GM21723 (cell line): ENCODE results near the gene CD47.

Experiments
- ATAC-seq: cut with Tn5 transposase; IDR thresholded peaks from one replicate; pipeline ENCODE4 v1.9.1; 2021; ENCODE audit warnings: mild to moderate bottlenecking, moderate library complexity; ENCODE audit not compliant: unreplicated experiment

Gene CD47

DNA sequence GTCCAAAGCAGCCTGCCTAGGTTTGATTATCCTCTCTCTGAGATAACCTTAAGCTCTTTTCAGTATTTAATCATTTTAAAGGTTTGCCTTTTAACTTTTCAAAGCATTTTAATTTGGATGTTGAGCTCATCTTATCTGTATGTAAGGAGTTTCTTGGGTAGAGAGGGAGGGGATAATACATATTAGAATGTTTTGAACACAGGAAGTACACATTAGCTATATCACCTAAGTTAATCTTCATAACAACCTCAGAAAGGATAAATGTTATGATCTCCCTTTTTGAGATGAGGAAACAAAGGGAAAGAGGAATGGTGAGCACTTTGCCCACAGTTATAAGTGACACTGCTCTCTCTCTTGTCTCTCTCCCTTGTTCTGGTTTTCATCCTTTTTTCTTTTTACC lies 2.2 kb upstream of the CD47 start:
- ATAC-seq, result no peak

DNA sequence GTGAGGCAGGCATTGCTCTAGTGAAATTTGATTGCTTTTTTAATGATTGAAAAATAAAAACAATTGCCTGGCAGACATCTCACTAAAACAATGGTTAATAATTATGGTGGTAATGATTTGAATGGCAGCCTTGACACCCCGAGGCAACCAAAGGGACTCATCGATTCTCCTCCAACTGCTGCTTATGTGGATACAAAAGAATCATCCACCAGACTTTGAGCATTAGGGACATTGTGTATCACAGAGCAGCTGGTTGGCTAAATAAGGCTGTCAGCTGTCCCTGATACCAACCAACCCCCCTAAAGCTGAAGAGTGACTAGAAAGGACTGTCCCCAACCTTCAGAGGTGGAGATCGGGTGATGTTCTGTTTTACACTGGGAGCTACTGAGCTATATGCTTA lies 1.7 kb upstream of the CD47 start:
- ATAC-seq, result no peak

DNA sequence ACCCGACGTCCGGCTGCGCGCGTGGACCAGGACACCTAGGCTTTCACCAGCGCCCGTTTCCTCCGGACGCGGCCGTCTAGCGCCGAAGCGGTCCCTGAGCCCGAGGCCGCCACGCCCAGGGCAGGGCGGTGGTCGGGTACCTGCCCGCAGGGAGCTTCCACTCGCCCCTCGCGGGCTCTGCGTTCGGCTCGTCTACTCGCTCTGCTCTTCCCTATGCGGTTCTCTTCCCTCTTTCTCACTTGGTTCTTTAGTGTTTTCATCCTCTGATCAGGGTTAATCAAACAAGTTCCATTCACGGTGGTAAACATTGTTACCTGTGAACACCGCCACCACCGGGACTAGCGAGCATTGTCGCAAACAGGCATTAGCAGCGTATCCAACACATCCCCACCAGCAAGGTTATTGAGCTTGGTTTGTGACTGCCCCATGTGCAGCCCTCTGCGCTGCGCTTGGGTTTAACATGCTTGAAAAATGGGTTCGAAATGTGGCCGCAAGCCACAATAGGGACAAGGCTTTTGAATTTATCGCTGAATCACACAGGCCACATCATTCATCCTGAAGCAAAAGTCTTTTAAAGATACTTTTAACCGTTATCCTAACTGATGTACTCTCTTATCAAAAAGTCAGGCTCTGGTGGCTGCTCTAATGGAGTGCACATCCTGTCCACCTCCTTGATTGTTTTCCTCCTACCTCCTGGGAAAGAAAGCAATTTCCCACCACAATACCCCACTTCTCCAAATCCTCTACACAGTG lies 843 bp upstream of the CD47 start:
- ATAC-seq, result no peak

DNA sequence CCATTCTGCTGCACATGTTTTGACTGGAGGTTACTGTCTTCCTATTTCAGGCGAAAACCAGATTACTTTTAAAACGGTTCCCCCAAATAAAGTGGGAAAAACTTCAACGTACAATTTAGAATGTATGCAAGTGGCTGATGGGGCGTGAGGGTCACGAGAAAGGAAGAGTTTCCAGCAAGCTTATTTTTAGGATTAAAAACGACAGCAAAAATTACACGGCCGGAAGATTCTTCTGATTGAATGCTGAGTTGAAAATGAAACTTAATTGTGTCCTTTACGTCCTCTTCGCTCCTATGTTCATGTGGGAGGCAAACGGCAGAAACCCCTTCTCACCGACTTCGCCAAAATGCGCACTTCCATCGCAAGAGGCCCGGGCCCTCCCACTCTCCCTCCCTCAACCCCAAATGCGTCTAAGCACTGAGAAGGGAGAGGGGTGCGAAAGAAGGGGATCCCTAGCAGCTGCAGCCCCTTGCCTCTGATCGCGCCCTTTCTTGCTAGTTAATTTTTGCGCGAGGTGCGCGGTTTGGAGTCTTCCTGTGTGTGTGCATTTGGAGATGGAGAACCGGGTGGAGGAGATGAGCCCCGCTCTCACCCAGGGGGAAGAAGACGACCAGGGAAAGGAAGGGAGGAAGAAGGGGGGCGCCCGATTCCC lies 656 bp downstream of the CD47 start:
- ATAC-seq, result peak; percentile 9

DNA sequence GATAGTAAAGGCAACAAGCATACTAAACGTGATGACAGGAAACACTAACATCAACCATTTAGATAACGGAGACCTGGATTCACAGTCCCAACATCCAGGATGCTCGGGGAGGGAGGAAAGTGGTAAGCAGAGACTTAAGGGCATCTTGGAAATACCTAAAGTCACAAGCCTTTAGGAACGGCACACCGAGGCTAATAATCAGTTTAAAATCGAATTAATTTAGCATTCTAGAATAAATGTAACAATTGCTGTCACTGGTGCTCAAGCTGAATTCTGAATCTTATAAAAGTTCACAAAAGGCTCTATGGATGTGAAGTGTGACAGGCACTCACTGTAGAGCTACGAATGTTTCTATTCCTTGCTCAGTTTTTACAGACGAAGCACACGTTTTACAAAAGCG lies 1.3 kb downstream of the CD47 start:
- ATAC-seq, result no peak

DNA sequence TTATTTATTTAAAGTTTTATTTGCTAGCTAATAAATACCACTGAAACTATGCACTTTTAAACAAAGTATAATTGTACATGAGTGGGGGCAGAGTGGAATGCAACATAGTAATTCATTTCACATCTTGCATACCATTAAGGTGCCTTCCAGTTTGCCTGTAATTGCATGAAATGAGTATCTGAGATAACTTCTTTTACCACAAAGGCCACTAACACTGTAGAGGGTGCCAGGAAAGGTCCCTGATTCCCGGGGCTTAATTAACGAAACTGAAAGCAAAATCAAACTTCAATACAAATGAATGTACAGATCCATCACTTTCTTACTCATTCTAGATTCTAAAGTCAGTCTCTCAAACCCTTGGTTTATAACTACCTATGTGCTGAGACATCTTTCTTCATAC lies 2.1 kb downstream of the CD47 start:
- peak; percentile 42 for ATAC-seq

DNA sequence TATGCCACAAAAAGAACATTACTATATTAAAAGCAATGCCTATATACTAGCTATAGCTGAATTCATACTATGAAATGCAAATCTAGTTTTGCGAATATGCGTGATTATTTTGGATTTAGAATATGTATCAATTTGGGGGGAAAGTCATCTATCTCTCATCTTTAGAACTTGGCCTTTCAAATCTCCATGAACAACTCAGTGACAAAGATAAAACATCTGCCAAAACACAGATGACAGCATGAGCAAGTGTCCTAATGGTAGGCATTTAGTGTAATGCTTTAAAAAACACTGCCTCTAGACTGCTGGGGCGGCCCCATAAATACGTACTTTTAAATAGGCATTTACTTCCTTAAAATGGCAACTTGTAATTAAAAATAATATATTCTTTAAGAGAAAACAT lies 2.7 kb downstream of the CD47 start:
- ATAC-seq, result no peak

DNA sequence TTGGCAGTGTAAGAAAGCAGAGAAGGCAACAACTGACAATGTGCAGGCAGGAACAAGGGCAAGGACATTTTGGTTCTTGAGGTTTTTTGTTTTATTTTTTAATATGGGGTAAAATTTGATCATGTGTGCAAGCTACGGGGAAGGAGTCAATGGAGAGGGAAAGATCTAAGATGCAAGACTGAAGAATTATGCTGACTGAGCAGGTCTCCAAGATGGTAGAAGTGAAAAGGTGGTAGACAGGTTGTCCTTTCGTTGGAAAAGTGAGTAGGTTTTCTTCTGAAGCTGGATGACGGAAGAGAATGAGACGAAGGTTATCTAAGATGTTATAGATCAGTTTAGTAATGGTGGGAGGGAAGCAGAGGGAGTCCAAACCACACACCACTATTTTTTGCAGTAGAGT lies 4.2 kb downstream of the CD47 start:
- no peak for ATAC-seq

DNA sequence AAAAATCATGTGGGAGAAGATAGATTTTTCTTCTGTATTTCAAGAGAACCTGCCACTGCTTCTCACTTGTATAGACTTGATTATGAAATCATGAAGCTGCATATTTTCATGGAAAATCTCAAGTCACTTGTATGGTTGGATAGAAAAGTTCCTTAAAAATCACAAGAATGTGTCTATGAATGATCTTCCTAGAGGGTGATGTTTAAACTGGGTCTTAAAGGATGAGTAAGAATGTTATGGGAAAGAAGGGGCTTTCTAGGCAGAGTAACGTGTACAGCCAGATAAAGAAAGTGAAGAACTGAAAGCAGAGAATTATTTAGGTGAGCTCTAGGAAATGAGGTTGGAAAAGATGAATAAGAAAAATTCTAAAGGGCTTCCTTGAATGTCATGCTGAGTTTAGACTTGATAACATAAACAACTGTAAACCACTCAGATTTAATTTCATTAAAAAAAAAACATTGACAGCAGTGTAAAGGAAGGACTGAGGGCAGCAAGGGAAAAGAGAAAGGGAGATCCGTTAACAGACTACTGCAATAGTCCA lies 5.0 kb downstream of the CD47 start:
- ATAC-seq, result no peak

DNA sequence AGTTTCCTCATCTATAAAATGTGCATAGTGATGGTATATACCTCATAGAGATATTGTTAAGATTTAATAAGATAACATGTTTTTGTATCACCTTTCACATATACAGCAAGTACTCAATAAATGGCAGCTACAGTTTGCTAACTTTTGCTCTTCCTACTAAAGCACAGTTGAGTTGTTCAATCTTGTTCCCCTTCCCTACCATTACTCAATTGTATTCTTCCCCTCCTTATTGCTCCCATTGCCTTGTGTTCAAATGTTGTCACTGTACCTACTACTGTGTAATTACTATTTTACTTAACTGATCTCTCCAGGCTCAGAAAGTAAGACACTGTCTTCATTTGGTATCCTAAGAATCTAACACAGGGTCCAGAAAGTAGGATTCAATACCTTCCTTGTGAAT lies 5.5 kb downstream of the CD47 start:
- ATAC-seq, result no peak

DNA sequence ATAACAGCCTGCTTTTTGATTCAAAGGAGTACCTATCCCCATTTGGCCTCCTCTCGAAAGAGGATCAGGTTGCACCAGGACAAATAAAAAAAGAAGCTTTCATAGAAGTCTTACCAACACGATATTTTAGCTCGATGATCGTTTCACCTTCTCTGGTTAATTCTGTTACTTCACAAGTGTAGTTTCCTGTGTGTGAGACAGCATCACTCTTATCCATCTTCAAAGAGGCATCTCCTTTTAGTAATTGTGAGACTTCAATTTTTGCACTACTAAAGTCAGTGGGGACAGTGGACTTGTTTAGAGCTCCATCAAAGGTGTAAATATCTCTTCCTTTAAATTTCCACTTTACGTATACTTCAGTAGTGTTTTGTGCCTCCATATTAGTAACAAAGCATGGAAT lies 11.0 kb downstream of the CD47 start:
- ATAC-seq, result no peak

DNA sequence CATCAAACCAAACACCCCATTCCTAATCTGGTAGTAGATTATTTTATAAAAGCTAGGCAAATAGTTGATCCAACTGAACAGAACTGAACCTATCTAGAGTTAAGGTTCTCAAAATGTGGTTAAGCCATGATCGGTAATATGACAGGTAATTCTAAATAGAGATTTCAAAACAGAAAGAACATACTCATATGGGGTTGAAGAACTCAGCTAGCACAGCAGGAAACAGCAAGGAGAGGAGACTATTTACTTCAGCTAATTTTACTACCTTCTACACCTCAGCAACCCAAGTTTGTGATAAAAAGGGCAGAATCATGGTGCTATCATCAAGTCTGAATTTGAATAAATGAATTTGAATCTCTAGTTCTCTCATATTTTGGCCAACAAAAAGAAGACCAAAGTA lies 11.8 kb downstream of the CD47 start:
- ATAC-seq, result no peak

DNA sequence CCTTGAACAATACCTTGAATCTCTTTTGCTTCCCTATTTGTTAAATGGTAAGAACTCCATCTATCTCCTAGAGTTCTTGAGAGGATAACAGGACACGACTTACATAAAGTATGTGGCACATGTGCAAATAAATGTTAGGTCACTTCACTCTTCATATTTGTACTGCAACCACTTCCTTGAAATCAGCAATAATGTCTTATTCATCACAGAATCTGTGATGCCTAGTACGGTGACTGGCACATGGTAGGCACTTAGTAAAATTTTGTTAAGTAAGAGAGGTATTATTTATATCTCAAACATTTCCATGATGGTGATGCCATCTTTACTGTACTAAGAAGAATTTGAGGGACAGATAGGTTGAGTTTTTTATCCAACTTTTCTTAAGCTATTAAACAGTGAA lies 14.3 kb downstream of the CD47 start:
- no peak for ATAC-seq

DNA sequence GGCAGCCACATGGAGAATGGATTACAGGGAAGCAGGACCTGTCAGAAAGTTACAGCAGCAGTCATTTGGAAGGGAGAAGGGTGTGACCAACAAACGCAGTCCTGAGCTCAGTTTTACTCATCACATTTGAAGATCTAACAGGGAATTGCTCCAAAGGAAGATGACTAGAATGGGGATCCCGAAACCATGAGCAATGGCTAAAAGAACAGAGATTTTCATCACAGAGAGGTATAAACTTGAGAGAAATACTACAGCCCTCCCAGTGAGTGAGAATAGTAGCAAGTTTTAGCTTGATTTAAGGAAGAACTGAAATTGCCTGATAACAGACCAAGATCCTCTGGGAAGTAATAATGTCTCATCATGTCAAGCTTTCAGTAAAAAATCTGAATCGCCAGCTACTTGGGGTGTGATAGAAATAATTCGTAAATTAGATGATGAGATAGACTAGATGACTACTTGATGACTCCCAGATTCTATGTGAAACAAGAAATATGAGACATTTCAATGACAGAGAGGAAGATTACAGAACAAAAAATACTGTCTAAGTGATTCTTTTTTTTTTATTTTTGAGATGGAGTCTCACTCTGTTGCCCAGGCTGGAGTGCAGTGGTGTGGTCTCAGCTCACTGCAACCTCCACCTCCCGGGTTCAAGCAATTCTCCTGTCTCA lies 16.9 kb downstream of the CD47 start:
- no peak for ATAC-seq

DNA sequence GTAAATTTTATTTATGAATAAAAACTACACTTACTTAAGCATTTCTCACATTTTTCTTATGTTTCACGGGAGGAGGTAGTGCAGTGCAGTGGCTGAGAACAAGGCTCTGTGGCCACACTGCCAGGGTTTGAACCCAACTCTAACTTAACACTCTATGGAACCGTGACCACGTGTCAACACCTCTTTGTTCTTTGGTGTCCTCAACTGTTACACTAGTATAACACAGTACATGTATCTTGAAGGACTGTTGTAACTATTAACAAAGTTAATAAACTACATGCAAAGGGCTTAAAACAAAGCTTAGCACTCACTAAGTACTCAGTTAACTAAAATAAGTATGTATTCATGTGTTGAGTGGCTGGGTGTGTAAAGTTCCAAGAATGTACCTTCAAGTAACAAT lies 19.5 kb downstream of the CD47 start:
- no peak for ATAC-seq

DNA sequence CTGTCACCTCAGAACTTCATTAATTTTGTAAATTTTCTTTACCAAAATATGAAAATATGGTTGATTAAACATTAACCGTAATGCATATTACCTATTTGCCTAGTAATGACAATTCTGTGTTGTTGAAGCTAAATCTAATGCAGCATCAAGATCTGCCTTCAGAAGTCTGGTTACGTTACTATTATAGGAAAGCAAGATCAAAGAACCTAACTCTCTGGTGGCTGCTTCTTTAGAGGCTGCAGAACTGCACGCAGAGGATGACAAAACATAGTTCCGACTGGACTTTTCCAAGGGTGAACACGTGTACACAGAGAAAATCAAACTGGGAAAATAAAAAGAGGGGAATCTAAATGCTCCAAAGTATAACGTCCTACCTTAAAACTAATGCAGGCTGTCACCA lies 20.5 kb downstream of the CD47 start:
- ATAC-seq, result no peak

DNA sequence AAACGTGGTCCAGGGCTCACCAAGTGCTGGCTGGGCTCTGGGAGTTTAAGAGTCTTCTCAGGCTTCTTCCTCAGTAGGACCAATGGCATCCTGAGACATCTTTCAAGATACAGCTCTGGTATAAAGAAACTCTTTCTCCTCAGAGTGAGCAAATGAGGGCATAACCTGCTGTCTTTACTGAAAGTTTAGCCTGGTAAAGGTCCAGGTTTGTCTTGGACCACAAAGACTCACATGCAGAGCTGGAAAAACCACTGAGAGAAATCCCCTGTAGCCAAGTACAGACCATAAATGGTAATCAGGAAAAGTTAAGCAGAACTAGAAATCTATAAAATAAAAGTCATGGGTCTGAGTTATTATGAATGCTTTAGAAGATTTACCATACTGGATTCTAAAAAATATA lies 23.1 kb downstream of the CD47 start:
- no peak for ATAC-seq

DNA sequence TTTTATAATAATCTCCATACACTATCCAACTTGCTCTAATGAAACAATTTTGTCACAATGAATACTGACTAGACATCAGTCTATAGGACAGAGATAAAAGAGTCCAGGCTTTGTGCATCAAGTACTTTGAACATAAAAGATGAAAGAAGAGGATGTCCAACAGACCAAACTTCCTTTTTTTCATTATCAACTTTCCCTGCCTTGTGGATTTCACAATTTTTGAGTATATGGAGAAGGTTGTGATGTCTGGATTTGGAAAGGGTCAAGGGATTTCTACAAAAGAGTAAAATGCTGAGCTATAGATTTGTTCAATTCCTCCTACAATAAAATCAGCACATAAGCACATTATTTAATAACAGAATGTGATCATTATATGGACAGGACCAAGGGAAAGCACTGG lies 25.7 kb downstream of the CD47 start:
- ATAC-seq, result no peak

DNA sequence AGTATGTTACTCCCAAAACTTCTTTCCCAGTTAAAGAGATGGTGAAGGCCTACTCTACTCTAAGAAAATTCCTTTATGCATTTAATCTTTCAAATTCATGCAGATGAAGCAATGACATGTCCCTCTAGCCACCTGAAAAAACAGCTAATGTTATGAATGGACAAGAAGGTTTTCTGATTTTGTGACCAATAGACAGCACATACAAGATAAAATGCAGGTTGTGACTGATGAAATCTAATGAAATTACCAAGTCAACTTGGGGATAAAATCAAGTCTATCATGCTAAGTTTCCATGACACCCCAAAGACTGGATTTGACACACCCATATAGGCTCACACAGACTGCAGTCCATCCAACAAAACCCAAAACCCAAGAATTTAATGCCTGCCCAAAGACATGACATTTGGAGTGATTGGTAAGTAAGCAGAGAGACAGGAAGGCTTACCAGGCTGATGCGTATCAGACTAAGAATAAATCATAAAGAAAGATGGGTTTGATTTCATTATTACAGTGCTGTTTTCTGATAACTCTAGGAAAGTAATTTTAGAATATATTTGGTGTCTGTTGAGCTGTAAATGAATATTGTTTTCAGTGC lies 26.4 kb downstream of the CD47 start:
- ATAC-seq, result no peak

DNA sequence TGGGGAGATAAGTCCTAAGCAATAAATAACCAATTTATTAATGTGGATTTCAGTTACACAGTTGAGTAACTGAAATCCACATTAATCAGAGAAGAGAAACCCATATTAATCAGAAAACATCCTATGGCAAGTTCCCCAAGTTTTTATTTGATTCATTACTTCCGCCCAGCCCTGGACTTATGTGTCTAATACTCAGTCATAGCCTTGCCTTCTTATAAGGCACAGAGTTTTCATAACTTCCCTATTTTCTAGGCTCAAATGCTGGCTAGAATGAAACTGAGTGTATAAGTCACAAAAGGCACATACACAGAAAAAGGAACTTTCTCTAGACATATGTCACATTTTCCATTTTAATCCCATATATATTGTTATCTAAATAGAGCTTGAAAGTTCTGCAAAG lies 28.8 kb downstream of the CD47 start:
- ATAC-seq, result no peak

DNA sequence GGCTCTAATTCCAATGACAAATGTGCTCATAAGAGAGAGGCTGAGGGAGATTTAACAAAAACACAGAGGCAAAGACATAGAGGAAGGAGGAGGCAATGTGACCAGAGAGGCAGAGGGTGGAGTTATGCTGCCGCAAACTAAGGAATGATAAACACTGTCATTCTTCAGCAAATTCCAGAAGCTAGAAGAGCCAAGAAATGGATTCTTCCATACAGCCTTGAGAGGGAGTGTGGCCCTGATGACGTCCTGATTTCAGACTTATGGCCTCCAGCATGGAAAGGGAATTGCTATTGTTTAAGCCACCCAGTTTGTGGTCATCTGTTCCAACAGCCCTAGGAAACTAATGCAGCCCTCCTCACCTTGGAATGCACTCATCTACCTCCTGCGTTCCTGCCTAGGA lies 30.5 kb downstream of the CD47 start:
- no peak for ATAC-seq

DNA sequence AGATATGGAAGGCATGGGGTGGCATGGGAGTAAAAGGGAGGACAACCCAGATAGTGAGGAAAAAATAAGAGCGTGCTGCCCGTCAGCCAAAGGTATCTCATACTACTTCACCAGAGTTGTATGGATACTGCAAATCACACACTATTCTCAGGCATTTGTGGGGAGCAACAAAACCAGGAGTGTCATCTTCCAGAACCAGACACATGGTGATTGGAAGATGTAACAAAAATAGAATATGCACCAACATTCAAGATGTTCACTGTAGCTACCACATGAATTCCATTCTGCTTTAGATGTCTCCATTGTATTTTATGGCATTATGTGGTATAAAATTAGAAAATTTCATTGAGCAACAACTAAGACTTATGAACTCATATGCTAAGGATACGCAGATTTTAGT lies 34.9 kb downstream of the CD47 start:
- no peak for ATAC-seq
